Neural cell (in vitro differentiated cells): ENCODE data around the gene FCMR.

Experiments
- EZH2 ChIP-seq: fragments of 200-600, 300-800 bp; shearing (Covaris generic), sonication (generic); IDR thresholded peaks from 2 replicates; pipeline ENCODE4 v1.6.1; 2014; ENCODE audit warnings: antibody characterized with exemption, low read length, borderline replicate concordance, mild to moderate bottlenecking; ENCODE audit not compliant: insufficient read depth, poor library complexity, severe bottlenecking
- POLR2AphosphoS5 ChIP-seq: IDR thresholded peaks from 2 replicates; pipeline ENCODE4 v1.6.1; 2012
- TAF1 ChIP-seq: IDR thresholded peaks from 2 replicates; pipeline ENCODE4 v1.6.1; 2012; ENCODE audit warnings: low read depth
- TF ChIP-seq, protein P1 (sequence below): IDR thresholded peaks from 2 replicates; pipeline ENCODE4 v1.6.1; 2012; ENCODE audit warnings: borderline replicate concordance
- TF ChIP-seq, protein P2 (sequence below): fragments of 450-650 bp; IDR thresholded peaks from 2 replicates; pipeline ENCODE4 v1.5.1; 2014; ENCODE audit warnings: antibody characterized with exemption, mild to moderate bottlenecking, moderate library complexity; ENCODE audit not compliant: poor library complexity, severe bottlenecking

DNA sequence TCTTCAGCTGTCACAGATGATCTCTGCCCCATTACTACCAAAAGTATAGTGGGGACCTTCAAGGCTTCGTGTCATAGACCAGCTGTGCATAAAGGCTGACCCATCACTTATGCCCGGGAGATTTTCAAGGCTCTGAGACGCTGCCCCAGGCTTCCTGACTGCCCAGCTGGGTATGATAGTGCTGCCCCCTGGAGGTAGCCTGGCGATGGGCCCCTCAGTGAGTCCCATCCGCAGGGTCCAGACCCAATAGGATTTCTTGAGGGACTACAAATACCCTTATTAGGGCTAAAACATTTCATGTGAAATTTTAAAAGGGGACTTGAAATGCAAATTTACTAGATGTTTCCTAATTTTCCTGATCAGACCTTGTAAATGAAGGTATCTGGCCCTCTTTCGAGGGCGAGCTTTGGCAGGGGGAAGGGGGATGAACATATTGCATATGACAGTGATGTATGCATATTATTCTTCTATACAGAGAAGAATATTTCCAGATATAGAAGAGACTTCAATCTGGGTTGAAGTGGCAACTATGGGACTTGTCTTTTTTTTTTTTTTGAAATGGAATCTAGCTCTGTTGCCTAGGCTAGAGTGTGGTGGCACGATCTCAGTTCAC, 11.7 kb upstream of the FCMR start:
- TF ChIP-seq TAF1 (no peak), POLR2AphosphoS5 (no peak), EZH2 (no peak)
- TF ChIP-seq, protein P1, sequence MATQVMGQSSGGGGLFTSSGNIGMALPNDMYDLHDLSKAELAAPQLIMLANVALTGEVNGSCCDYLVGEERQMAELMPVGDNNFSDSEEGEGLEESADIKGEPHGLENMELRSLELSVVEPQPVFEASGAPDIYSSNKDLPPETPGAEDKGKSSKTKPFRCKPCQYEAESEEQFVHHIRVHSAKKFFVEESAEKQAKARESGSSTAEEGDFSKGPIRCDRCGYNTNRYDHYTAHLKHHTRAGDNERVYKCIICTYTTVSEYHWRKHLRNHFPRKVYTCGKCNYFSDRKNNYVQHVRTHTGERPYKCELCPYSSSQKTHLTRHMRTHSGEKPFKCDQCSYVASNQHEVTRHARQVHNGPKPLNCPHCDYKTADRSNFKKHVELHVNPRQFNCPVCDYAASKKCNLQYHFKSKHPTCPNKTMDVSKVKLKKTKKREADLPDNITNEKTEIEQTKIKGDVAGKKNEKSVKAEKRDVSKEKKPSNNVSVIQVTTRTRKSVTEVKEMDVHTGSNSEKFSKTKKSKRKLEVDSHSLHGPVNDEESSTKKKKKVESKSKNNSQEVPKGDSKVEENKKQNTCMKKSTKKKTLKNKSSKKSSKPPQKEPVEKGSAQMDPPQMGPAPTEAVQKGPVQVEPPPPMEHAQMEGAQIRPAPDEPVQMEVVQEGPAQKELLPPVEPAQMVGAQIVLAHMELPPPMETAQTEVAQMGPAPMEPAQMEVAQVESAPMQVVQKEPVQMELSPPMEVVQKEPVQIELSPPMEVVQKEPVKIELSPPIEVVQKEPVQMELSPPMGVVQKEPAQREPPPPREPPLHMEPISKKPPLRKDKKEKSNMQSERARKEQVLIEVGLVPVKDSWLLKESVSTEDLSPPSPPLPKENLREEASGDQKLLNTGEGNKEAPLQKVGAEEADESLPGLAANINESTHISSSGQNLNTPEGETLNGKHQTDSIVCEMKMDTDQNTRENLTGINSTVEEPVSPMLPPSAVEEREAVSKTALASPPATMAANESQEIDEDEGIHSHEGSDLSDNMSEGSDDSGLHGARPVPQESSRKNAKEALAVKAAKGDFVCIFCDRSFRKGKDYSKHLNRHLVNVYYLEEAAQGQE, result no peak
- TF ChIP-seq, protein P2, sequence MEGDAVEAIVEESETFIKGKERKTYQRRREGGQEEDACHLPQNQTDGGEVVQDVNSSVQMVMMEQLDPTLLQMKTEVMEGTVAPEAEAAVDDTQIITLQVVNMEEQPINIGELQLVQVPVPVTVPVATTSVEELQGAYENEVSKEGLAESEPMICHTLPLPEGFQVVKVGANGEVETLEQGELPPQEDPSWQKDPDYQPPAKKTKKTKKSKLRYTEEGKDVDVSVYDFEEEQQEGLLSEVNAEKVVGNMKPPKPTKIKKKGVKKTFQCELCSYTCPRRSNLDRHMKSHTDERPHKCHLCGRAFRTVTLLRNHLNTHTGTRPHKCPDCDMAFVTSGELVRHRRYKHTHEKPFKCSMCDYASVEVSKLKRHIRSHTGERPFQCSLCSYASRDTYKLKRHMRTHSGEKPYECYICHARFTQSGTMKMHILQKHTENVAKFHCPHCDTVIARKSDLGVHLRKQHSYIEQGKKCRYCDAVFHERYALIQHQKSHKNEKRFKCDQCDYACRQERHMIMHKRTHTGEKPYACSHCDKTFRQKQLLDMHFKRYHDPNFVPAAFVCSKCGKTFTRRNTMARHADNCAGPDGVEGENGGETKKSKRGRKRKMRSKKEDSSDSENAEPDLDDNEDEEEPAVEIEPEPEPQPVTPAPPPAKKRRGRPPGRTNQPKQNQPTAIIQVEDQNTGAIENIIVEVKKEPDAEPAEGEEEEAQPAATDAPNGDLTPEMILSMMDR, result no peak
